ENCODE measurements around the gene RANGAP1.
"Not testable (repeated sequence)": the region's sequence is repeated elsewhere in the genome, so short reads cannot be mapped to it uniquely, and the experiment has no call there.

The RANGAP1 gene

GRCh38 chr22:41296826-41297667 lies 11.1 kb upstream of the RANGAP1 start:
- no peak for DNase-seq

GRCh38 chr22:41294816-41295215 lies 8.8 kb upstream of the RANGAP1 start:
- not testable (repeated sequence) for DNase-seq

- no peak for DNase-seq
Observed at GRCh38 chr22:41290262-41291221, 4.6 kb upstream of the RANGAP1 start.

GRCh38 chr22:41289671-41290070 lies 3.7 kb upstream of the RANGAP1 start:
- no peak for DNase-seq

GRCh38 chr22:41288245-41288946 lies 2.4 kb upstream of the RANGAP1 start:
- DNase-seq, result no peak

GRCh38 chr22:41286639-41287091 lies 678 bp upstream of the RANGAP1 start:
- DNase-seq, result peak; percentile 86 to 87

GRCh38 chr22:41285441-41285819 lies 557 bp downstream of the RANGAP1 start:
- peak; percentile 19 to 43 for DNase-seq

- DNase-seq, result no peak
Observed at GRCh38 chr22:41284465-41284864, 1.5 kb downstream of the RANGAP1 start.

- DNase-seq, result no peak
Observed at GRCh38 chr22:41280854-41281253, 5.1 kb downstream of the RANGAP1 start.

- no peak for DNase-seq
Observed at GRCh38 chr22:41280065-41280464, 5.9 kb downstream of the RANGAP1 start.

- DNase-seq, result no peak
Observed at GRCh38 chr22:41274856-41275255, 11.1 kb downstream of the RANGAP1 start.

- no peak for DNase-seq
Observed at GRCh38 chr22:41273128-41273527, 12.9 kb downstream of the RANGAP1 start.

- no peak for DNase-seq
Observed at GRCh38 chr22:41271787-41272186, 14.2 kb downstream of the RANGAP1 start.

GRCh38 chr22:41267958-41268357 lies 18.0 kb downstream of the RANGAP1 start:
- no peak for DNase-seq

GRCh38 chr22:41264408-41264941 lies 21.5 kb downstream of the RANGAP1 start:
- DNase-seq, result no peak

GRCh38 chr22:41263704-41264103 lies 22.3 kb downstream of the RANGAP1 start:
- DNase-seq, result no peak

- DNase-seq, result no peak
Observed at GRCh38 chr22:41262250-41262765, 23.7 kb downstream of the RANGAP1 start.

- no peak for DNase-seq
Observed at GRCh38 chr22:41261541-41262249, 24.3 kb downstream of the RANGAP1 start.

- DNase-seq, result no peak
Observed at GRCh38 chr22:41260871-41261270, 25.1 kb downstream of the RANGAP1 start.

GRCh38 chr22:41259756-41260155 lies 26.2 kb downstream of the RANGAP1 start:
- DNase-seq, result not testable (repeated sequence)

GRCh38 chr22:41257696-41258095 lies 28.3 kb downstream of the RANGAP1 start:
- no peak for DNase-seq
